Measurements from ENCODE around the gene TKT.

DNA sequence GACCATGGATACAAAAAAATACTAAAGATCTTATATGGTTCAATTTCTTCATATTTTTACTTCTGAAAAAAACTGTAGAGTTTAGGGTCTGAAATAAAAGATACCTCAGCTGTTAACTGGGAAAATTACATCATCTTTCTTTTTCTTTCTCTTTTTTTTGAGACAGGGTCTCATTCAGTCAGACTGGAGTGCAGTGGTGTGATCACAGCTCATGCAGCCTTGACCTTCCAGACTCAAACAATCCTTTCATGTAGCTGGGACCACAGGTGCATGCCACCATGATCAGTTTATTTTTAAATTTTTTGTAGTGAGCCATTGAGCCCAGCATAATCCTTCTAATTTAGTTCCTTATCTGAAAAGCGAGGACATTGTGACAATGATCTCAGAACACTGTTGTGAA, 39.6 kb upstream of the TKT start:
- no peak for TF ChIP-seq JUNB (IDR thresholded peaks at IDR 0.05)
- TF ChIP-seq, protein P1, sequence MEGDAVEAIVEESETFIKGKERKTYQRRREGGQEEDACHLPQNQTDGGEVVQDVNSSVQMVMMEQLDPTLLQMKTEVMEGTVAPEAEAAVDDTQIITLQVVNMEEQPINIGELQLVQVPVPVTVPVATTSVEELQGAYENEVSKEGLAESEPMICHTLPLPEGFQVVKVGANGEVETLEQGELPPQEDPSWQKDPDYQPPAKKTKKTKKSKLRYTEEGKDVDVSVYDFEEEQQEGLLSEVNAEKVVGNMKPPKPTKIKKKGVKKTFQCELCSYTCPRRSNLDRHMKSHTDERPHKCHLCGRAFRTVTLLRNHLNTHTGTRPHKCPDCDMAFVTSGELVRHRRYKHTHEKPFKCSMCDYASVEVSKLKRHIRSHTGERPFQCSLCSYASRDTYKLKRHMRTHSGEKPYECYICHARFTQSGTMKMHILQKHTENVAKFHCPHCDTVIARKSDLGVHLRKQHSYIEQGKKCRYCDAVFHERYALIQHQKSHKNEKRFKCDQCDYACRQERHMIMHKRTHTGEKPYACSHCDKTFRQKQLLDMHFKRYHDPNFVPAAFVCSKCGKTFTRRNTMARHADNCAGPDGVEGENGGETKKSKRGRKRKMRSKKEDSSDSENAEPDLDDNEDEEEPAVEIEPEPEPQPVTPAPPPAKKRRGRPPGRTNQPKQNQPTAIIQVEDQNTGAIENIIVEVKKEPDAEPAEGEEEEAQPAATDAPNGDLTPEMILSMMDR (IDR thresholded peaks at IDR 0.05), result no peak
- TF ChIP-seq RFX5 (IDR thresholded peaks at IDR 0.05), result no peak
- TF ChIP-seq POLR2A (IDR thresholded peaks at IDR 0.05; ENCODE audit: low read length), result no peak
- TF ChIP-seq, protein P2, sequence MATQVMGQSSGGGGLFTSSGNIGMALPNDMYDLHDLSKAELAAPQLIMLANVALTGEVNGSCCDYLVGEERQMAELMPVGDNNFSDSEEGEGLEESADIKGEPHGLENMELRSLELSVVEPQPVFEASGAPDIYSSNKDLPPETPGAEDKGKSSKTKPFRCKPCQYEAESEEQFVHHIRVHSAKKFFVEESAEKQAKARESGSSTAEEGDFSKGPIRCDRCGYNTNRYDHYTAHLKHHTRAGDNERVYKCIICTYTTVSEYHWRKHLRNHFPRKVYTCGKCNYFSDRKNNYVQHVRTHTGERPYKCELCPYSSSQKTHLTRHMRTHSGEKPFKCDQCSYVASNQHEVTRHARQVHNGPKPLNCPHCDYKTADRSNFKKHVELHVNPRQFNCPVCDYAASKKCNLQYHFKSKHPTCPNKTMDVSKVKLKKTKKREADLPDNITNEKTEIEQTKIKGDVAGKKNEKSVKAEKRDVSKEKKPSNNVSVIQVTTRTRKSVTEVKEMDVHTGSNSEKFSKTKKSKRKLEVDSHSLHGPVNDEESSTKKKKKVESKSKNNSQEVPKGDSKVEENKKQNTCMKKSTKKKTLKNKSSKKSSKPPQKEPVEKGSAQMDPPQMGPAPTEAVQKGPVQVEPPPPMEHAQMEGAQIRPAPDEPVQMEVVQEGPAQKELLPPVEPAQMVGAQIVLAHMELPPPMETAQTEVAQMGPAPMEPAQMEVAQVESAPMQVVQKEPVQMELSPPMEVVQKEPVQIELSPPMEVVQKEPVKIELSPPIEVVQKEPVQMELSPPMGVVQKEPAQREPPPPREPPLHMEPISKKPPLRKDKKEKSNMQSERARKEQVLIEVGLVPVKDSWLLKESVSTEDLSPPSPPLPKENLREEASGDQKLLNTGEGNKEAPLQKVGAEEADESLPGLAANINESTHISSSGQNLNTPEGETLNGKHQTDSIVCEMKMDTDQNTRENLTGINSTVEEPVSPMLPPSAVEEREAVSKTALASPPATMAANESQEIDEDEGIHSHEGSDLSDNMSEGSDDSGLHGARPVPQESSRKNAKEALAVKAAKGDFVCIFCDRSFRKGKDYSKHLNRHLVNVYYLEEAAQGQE (IDR thresholded peaks at IDR 0.05), result no peak
- no peak for TF ChIP-seq RCOR1 (IDR thresholded peaks at IDR 0.05; ENCODE audit: low read depth, low read length)
- no peak for TF ChIP-seq EP300 (IDR thresholded peaks at IDR 0.05)
- no peak for TF ChIP-seq CEBPB (IDR thresholded peaks at IDR 0.05)
- TF ChIP-seq USF2 (IDR thresholded peaks at IDR 0.05), result no peak
- TF ChIP-seq ZFP36 (IDR thresholded peaks at IDR 0.05; ENCODE audit: borderline replicate concordance, partially characterized antibody), result no peak
- no peak for TF ChIP-seq NR3C1 (IDR thresholded peaks at IDR 0.05)

All from A549 (cell line).